Measurements from ENCODE around the gene CACNG4.

DNA sequence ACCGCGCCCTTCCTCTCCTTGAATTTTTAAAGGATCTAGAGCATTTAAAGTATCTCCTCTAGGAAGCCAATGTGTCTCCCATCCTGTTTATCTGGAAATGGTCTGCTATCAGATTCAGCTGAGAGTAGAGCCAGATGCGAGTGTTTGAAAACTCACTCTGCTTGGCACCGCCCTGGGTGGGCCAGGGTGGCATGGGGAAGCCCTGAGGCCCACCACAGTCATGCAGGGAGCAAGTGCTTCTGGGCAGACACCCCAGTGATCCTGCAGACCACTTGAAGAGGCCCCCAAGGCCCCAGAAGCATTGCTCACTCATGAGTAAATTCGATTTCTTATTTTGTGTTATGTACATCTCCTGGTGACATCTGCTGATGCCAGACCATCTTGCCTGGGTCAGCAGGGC is 8.7 kb upstream of the CACNG4 start:
- no peak for TF ChIP-seq EZH2 (IDR thresholded peaks at IDR 0.05)
- no peak for TF ChIP-seq EZH2phosphoT487 (IDR thresholded peaks at IDR 0.05)
- TF ChIP-seq CTCF (IDR thresholded peaks at IDR 0.05): no peak
